WTC11 (cell line): Measurements from ENCODE around the gene FGF1. TPM values are rescaled to one million over a fixed set of nuclear protein-coding genes. Genes with fewer than 3 reads are reported as not detected.

Source experiments
- ATAC-seq: fragments of 200-7000 bp; cut with Tn5 transposase; 2 replicates; pipeline ENCODE4 v1.10.0; 2021; ENCODE audit warnings: mild to moderate bottlenecking, moderate library complexity
- Bru-seq: library from RNA; stranded (reverse); fragments of 400-500 nt; gene quantifications from one replicate; lab custom pipeline; 2021; lab: Mats Ljungman, UMichigan
- CTCF ChIA-PET: fragments of 300-600 bp; sonication (Branson Sonifier 250); formaldehyde crosslinking; loops from one replicate; lab custom pipeline; 2021; ENCODE audit warnings: antibody characterized with exemption; lab: Charles Lee
- POLR2A ChIA-PET: fragments of 350-600 bp; sonication (Branson Sonifier 250); formaldehyde crosslinking; loops from one replicate; lab custom pipeline; 2021; ENCODE audit warnings: antibody characterized with exemption; lab: Charles Lee
- DNase-seq: peaks from one replicate; pipeline ENCODE4 v3.0.0; 2021; ENCODE audit warnings: low spot score
- H3K27ac Mint-ChIP-seq: 2 replicates; pipeline ENCODE4 v1.8.0; 2021; ENCODE audit warnings: mixed read lengths
- H3K27me3 Mint-ChIP-seq: 2 replicates; pipeline ENCODE4 v1.8.0; 2021; ENCODE audit warnings: low read depth, mild to moderate bottlenecking, moderate library complexity, mixed read lengths
- H3K36me3 Mint-ChIP-seq: 2 replicates; pipeline ENCODE4 v1.8.0; 2021; ENCODE audit warnings: mixed read lengths
- H3K4me1 Mint-ChIP-seq: 2 replicates; pipeline ENCODE4 v1.8.0; 2022; ENCODE audit warnings: mixed read lengths
- H3K4me3 Mint-ChIP-seq: 2 replicates; pipeline ENCODE4 v1.8.0; 2021; ENCODE audit warnings: mild to moderate bottlenecking, moderate library complexity, mixed read lengths
- H3K9me3 Mint-ChIP-seq: 2 replicates; pipeline ENCODE4 v1.8.0; 2021; ENCODE audit warnings: mixed read lengths
- ATF1 ChIP-seq: sonication (generic); formaldehyde crosslinking; IDR thresholded peaks from 2 replicates; pipeline ENCODE4 v1.8.1; 2023; ENCODE audit warnings: mild to moderate bottlenecking, moderate library complexity, missing genetic modification reagents
- CDX4 ChIP-seq: fragments of 250-450 bp; sonication (Bioruptor Pico); IDR thresholded peaks from 2 replicates; pipeline ENCODE4 v1.9.0; 2021; ENCODE audit warnings: moderate library complexity, mild to moderate bottlenecking, inconsistent platforms, borderline replicate concordance
- CREB1 ChIP-seq: sonication (generic); formaldehyde crosslinking; IDR thresholded peaks from 2 replicates; pipeline ENCODE4 v1.8.0; 2023; ENCODE audit warnings: mild to moderate bottlenecking, missing genetic modification reagents
- E2F4 ChIP-seq: sonication (generic); formaldehyde crosslinking; IDR thresholded peaks from 2 replicates; pipeline ENCODE4 v1.8.1; 2022; ENCODE audit warnings: low read depth, mild to moderate bottlenecking, moderate library complexity, missing genetic modification reagents, borderline replicate concordance
- E2F5 ChIP-seq: sonication (generic); formaldehyde crosslinking; IDR thresholded peaks from 2 replicates; pipeline ENCODE4 v1.8.1; 2022; ENCODE audit warnings: mild to moderate bottlenecking, moderate library complexity, missing genetic modification reagents
- ESRRA ChIP-seq: sonication (generic); formaldehyde crosslinking; IDR thresholded peaks from 2 replicates; pipeline ENCODE4 v1.8.1; 2022; ENCODE audit warnings: mild to moderate bottlenecking, missing genetic modification reagents, borderline replicate concordance
- FOXK1 ChIP-seq: sonication (generic); formaldehyde crosslinking; IDR thresholded peaks from 2 replicates; pipeline ENCODE4 v1.8.0; 2022; ENCODE audit warnings: mild to moderate bottlenecking, moderate library complexity, missing genetic modification reagents
- FOXP1 ChIP-seq: sonication (generic); formaldehyde crosslinking; IDR thresholded peaks from 2 replicates; pipeline ENCODE4 v1.8.0; 2022; ENCODE audit warnings: missing genetic modification reagents, mild to moderate bottlenecking, moderate library complexity, borderline replicate concordance
- GRHL2 ChIP-seq: fragments of 250-450 bp; sonication (Bioruptor Pico); IDR thresholded peaks from 2 replicates; pipeline ENCODE4 v1.8.0; 2022; ENCODE audit warnings: mild to moderate bottlenecking, moderate library complexity; ENCODE audit not compliant: insufficient replicate concordance, severe bottlenecking
- HMGXB4 ChIP-seq: sonication (generic); formaldehyde crosslinking; IDR thresholded peaks from 2 replicates; pipeline ENCODE4 v1.8.1; 2023; ENCODE audit warnings: mild to moderate bottlenecking, moderate library complexity, missing genetic modification reagents
- IRF2 ChIP-seq: sonication (generic); formaldehyde crosslinking; IDR thresholded peaks from 2 replicates; pipeline ENCODE4 v1.8.0; 2022; ENCODE audit warnings: low read depth, missing genetic modification reagents, borderline replicate concordance
- PRDM15 ChIP-seq: sonication (generic); formaldehyde crosslinking; IDR thresholded peaks from 2 replicates; pipeline ENCODE4 v1.8.0; 2022; ENCODE audit warnings: missing genetic modification reagents
- RORB ChIP-seq: fragments of 250-450 bp; sonication (Bioruptor Pico); IDR thresholded peaks from 2 replicates; pipeline ENCODE4 v1.9.0; 2021; ENCODE audit warnings: mild to moderate bottlenecking
- SOX15 ChIP-seq: fragments of 250-450 bp; sonication (Bioruptor Pico); IDR thresholded peaks from 2 replicates; pipeline ENCODE4 v1.9.0; 2021; ENCODE audit warnings: mild to moderate bottlenecking
- USF2 ChIP-seq: sonication (generic); formaldehyde crosslinking; IDR thresholded peaks from 2 replicates; pipeline ENCODE4 v1.8.1; 2023; ENCODE audit warnings: mild to moderate bottlenecking, missing genetic modification reagents, moderate library complexity
- ZBTB21 ChIP-seq: sonication (generic); formaldehyde crosslinking; IDR thresholded peaks from 2 replicates; pipeline ENCODE4 v1.8.1; 2023; ENCODE audit warnings: mild to moderate bottlenecking, missing genetic modification reagents, borderline replicate concordance
- ZBTB43 ChIP-seq: sonication (generic); formaldehyde crosslinking; IDR thresholded peaks from 2 replicates; pipeline ENCODE4 v1.8.1; 2023; ENCODE audit warnings: mild to moderate bottlenecking, missing genetic modification reagents
- ZMAT4 ChIP-seq: fragments of 250-450 bp; sonication (Bioruptor Pico); IDR thresholded peaks from 2 replicates; pipeline ENCODE4 v1.9.0; 2021; ENCODE audit warnings: mild to moderate bottlenecking
- ZNF396 ChIP-seq: fragments of 250-450 bp; sonication (Bioruptor Pico); IDR thresholded peaks from 2 replicates; pipeline ENCODE4 v1.8.0; 2021; ENCODE audit warnings: mild to moderate bottlenecking, moderate library complexity, borderline replicate concordance
- long read RNA-seq, 3 experiments: library from RNA in 1 of 3; library from capped mRNA in 1 of 3; library from polyadenylated mRNA in 1 of 3; unstranded in 2 of 3; stranded (forward) in 1 of 3; transcript quantifications; one replicate each; pipeline ENCODE4 v2.0.0, GENCODE V29; 2021
- total RNA-seq: library from RNA; stranded (reverse); gene quantifications from 3 replicates; pipeline ENCODE4 v1.2.3, GENCODE V29; 2021

FGF1 gene
- total RNA-seq: 0.21 to 0.55 TPM in 2 of 3 replicates, not detected in the other
- percentile 16 among the genes with signal in this experiment for Bru-seq, nascent RNA
- long read RNA-seq, experiment 1, partial matches to known transcripts: 0 of 1 reads
- long read RNA-seq, experiment 1, other reads (novel, unspliced or antisense): 0 of 1 reads
- long read RNA-seq, experiment 2, partial matches to known transcripts: 0 of 1 reads
- long read RNA-seq, experiment 2, other reads (novel, unspliced or antisense): 1 of 1 reads
- long read RNA-seq, experiment 3, partial matches to known transcripts: 0 of 1 reads
- long read RNA-seq, experiment 3, other reads (novel, unspliced or antisense): 1 of 1 reads

GRCh38 chr5:142685418-142686209 lies at the start of gene FGF1:
Gene FGF1, minus strand, starts transcription at chr5:142686090. Its CDS starts 71,963 bp downstream, at chr5:142614127.
- Mint-ChIP-seq H3K27me3 (no peaks in the 10 kb centered on the region), H3K4me3 (no peak within 1 kb of the TSS), H3K36me3 (no peaks in the 10 kb centered on the region), H3K27ac (peak within 1 kb of the TSS; percentile 93), H3K9me3 (no peaks in the 10 kb centered on the region), H3K4me1 (peaks cover 50% of the 10 kb centered on the region)
- TF ChIP-seq ATF1: no peak
- peak; percentile 77 for TF ChIP-seq PRDM15
- TF ChIP-seq RORB (CRISPR knock-in tag): no peak
- ChIA-PET POLR2A (interaction anchor here (0.6 to 1.2 kb wide), 3 partner anchors 12 to 300 kb away, joined by 3 read pairs; no protein-coding TSS in a partner anchor), CTCF (interaction anchor here (0.6 to 3.6 kb wide), 12 partner anchors 9 to 1118 kb away, joined by 3 to 49 read pairs (median 5); no protein-coding TSS in a partner anchor)
- DNase-seq: no peak
- no peak; the same call in 1 of the 2 replicates for ATAC-seq

GRCh38 chr5:142727735-142728047 lies 41.8 kb upstream of the FGF1 start:
- Mint-ChIP-seq H3K9me3 (peaks cover 4% of the 10 kb centered on the region), H3K27ac (no peak overlapping the region), H3K27me3 (peaks cover 3% of the 10 kb centered on the region; the same call in 1 of the 2 replicates), H3K4me3 (no peak overlapping the region), H3K4me1 (no peaks in the 10 kb centered on the region), H3K36me3 (peaks cover 9% of the 10 kb centered on the region; the same call in 1 of the 2 replicates)
- ChIA-PET CTCF (interaction anchor here (1.3 to 1.8 kb wide), 2 partner anchors 10 to 11 kb away, joined by 3 to 7 read pairs; no protein-coding TSS in a partner anchor), POLR2A (no interaction called here)
- ATAC-seq (no peak), DNase-seq (no peak)
- TF ChIP-seq HMGXB4 (CRISPR knock-in tag) (no peak), FOXP1 (CRISPR knock-in tag) (no peak), ZNF396 (CRISPR knock-in tag) (no peak), E2F5 (CRISPR knock-in tag) (no peak), ZMAT4 (no peak), ESRRA (CRISPR knock-in tag) (no peak), FOXK1 (CRISPR knock-in tag) (no peak), USF2 (CRISPR knock-in tag) (no peak), CDX4 (CRISPR knock-in tag) (no peak), SOX15 (CRISPR knock-in tag) (no peak), ZBTB43 (CRISPR knock-in tag) (no peak), CREB1 (no peak), ZBTB21 (CRISPR knock-in tag) (no peak), IRF2 (CRISPR knock-in tag) (no peak), E2F4 (CRISPR knock-in tag) (no peak), GRHL2 (no peak)
